Activated T-helper 1 cell treated with Interleukin-2 at 50 U/mL for 16 hours (primary cell): ENCODE measurements around the gene SLC9C2.
A peak's percentile ranks its signal among the peaks of the same experiment; 100 is the strongest.
"Not testable (repeated sequence)": the region's sequence is repeated elsewhere in the genome, so short reads cannot be mapped to it uniquely, and the experiment has no call there.

Experiments
- DNase-seq: peaks from one replicate; pipeline ENCODE4 v3.0.0-alpha.2; 2020; ENCODE audit warnings: low read depth

SLC9C2 gene

GRCh38 chr1:173485401-173485800 lies 117.5 kb downstream of the SLC9C2 start:
- no peak for DNase-seq

GRCh38 chr1:173484276-173484675 lies 118.6 kb downstream of the SLC9C2 start:
- DNase-seq, result no peak

GRCh38 chr1:173482683-173483082 lies 120.2 kb downstream of the SLC9C2 start:
- DNase-seq, result no peak

DNA sequence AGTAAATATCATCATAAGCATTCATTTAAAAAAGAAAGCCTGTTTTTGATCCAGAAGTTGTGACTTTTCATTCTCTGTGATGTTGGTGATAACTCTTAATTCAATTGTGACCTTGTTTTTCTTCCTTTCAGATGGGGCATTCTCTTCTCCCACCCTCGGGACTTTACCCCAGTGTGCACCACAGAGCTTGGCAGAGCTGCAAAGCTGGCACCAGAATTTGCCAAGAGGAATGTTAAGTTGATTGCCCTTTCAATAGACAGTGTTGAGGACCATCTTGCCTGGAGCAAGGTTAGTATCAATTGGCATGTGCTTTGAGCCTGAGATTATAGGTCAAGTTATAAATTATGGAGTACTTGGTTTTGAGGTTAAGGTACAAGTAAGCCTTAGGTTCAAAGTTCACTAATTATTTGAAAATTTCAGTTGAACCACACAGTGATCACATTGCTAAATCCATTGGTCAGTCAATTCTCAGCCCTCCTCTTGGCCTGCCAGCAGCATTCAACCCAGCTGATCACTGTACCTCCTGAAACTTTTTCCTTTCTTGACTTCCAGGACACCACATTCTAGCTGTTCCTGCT lies 121.6 kb downstream of the SLC9C2 start:
- no peak for DNase-seq

GRCh38 chr1:173479649-173480048 lies 123.2 kb downstream of the SLC9C2 start:
- no peak for DNase-seq

- DNase-seq, result no peak
Measured at GRCh38 chr1:173478094-173478674, 124.7 kb downstream of the SLC9C2 start.

DNA sequence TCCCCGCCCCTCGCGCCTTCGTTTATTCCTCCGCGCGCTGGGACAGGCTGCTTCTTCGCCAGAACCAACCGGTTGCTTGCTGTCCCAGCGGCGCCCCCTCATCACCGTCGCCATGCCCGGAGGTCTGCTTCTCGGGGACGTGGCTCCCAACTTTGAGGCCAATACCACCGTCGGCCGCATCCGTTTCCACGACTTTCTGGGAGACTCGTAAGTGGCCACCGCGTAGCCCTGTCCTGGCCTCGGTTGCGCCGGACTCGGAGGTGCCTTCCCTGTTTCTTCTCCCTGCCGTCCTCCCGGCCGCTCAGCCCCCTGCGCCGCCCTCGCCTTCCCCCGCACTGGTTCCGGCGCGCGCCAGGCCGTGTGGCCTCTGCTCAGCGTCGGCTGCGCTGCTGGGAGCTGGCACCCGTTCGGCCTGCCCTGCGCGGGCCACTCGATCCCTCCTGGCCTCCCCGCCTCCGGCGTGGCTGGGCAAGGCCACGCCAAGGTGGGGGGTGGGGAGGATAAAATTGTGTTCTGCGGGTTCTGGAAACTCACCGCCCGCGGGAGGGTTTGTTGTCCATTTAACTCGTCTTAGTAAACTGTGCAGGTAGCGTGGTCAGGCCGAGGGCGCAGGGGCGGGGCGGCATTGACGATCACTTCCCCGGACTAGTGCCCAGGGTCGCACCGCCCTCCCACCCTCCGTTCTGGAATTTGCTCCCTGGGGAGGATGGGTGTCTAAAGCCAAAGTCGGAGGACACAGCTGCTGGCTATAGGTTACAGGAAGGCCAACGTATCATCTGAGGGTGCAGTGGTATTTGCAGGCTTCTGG lies 125.4 kb downstream of the SLC9C2 start, which contains the start of gene PRDX6:
TSS of gene PRDX6 (plus strand) at position 50 of the 808 bp plus-strand sequence. CDS start at position 113, 63 bp downstream.
- DNase-seq, result no peak

DNA sequence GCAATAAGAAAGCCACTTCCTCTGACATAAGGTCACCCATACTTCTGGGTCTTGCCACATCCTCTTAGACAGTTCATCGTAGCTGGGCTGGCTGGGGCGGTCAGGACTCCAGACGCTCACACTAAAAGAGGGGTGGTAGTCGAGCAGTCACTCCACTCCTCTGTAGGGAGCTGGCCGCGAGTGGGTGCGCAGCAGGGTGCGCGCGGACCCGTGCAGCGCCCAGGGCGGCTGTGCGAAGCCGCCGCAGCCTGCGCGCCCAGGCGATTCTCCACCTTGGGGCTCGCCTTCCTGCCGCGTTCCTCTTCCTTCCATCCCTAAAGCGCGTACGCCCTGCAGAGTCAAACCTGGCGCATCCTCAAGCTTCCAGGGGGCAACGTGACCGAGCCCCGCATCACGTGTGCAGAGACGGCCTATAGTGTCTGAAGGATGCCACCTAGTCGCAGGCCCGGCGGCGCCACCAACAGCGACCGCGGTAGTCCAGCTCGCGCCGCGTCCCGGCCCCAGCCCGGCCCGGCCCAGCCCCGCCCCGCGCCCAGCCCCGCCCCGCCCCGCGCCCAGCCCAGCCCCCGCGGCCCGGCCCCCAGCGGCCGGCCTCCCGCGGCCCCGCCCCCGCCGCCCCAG lies 126.1 kb downstream of the SLC9C2 start:
- DNase-seq, result peak; percentile 75

DNA sequence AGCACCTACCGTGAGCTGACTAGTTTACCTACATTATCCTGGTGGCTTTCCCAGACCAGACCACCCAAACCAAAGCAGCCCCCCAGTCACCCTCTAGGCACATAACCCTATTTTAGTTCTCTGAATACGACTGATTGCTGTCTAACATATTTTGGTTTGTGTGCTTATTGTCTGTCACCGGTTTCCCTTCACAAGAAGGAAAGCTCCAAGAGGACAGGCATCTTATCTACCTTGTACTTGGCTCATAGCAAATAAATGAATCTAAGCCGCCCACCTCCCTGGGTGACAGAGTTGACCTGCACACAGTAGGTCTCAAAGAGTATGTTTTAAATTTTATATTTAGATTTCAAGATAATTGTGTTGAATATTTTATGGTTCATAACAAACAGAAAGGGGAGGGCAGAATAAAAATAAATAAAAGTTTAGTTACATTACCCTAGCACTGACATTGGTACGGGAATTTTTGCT lies 126.6 kb downstream of the SLC9C2 start:
- DNase-seq, result no peak

- no peak for DNase-seq
Measured at GRCh38 chr1:173475564-173476196, 127.2 kb downstream of the SLC9C2 start.

DNA sequence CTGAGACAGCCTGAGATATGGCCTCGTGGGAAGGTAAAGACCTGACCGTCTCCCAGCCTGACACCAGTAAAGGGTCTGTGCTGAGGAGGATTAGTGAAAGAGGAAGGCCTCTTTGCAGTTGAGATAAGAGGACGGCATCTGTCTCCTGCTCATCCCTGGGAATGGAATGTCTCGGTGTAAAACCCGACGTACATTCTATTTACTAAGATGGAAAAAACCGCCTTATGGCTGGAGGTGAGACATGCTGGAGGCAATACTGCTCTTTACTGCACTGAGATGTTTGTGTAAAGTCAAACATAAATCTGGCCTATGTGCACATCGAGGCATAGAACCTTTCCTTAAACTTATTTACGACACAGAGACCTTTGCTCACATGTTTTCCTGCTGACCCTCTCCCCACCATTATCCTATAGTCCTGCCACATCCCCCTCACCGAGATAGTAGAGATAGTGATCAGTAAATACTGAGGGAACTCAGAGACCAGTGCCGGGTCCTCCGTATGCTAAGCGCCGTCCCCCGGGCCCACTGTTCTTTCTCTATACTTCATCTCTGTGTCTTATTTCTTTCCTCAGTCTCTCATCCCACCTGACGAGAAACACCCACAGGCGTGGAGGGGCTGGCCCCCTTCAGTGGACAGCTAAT lies 128.0 kb downstream of the SLC9C2 start:
- DNase-seq, result not testable (repeated sequence)

DNA sequence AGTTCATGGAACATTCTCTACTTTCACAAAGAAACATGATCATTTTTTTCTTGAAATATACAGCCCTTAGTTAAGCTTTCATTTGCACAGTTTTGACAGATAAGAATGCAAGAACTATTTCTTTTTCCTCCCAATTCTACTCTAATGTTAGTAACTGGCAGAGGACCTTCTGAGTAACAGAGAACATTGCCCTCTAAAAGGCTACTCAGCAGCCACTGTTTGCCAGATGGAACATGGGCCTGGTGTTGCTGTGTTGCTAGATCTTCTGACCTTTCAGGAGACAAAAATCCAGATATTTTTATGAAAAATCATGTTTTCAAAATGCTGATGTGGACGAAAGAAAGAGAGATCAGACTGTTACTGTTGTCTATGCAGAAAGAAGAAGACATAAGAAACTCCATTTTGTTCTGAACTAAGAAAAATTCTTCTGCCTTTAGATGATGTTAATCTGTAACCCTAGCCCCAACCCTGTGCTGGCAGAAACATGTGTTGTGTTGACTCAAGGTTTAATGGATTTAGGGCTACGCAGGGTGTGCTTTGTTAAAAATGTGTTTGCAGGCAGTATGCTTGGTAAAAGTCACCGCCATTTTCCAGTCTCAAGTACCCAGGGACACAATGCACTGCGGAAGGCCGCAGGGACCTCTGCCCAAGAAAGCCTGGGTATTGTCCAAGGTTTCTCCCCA lies 128.6 kb downstream of the SLC9C2 start:
- no peak for DNase-seq

DNA sequence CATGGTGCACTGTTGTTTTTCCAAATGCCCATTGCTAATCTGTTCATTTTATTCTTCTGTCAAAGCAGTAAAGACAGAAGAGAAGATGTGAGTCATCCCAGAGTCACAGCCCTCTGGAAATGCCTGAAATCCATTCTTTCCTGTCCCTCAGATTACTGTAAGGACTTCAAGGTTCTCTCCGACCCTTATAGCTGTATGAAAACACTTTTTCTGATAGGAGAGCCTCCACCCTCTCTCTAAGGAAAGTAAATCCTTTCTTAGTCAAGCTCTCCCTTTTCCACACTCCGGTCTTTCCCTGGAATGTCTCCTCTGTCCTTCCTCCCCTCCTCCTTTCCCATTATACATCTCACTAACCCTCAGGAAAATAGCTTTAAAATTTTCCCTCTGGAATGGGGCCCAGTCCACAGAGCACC lies 129.3 kb downstream of the SLC9C2 start:
- no peak for DNase-seq

GRCh38 chr1:173470608-173471007 lies 132.3 kb downstream of the SLC9C2 start:
- no peak for DNase-seq

GRCh38 chr1:173469656-173470055 lies 133.2 kb downstream of the SLC9C2 start:
- no peak for DNase-seq

- DNase-seq, result no peak
Measured at GRCh38 chr1:173467426-173467825, 135.4 kb downstream of the SLC9C2 start.

DNA sequence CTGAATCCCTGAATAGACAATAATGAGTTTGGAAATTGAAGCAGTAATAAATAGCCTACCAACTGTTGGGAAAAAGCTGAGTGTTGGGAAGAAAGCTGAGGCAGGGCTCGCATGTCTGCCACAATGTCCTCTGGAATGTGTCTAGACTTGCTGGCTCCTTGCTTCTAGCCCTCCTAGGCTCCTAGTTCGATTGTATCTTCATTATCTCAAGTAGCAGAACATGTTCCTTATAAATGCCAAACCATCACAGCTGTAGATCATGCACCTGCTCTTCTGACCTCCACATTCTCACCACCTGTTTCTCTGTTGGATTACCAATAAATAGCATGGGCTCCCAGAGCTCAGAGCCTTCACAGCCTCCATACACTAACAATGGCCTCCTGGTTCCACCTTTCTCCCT lies 138.7 kb downstream of the SLC9C2 start:
- DNase-seq, result not testable (repeated sequence)

DNA sequence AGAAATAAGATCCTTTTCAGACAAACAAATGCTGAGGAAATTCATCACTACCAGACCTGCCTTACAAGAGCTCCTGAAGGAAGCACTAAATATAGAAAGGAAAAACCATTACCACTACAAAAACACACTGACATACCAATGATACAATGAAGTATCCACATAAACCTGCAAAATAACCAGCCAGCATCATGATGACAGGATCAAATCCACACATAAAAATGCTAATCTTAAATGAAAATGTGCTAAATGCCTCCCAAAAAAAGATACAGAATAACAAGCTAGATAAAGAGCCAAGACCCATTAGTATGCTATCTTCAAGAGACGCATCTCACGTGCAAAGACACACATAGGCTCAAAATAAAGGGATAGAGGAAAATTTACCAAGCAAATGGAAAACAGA lies 140.2 kb downstream of the SLC9C2 start:
- DNase-seq, result not testable (repeated sequence)

DNA sequence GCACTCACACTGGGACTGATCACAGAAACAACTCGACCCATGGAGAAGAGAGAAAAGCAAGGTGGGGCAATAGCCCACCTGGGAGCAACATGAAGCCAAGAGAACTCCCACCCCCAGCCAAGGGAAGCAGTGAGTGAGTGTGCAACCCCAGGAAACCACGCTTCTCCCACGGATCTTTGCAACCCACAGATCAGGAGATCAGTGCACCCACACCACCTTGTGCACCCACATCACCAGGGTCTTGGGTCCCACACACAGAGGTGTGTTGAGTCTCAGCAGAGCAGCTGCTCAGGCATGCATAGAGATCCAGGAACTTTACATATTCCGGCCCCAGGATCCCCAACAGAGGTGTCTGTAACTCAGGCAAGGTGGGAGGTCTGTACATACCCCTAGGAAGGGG lies 143.0 kb downstream of the SLC9C2 start:
- no peak for DNase-seq

- no peak for DNase-seq
Measured at GRCh38 chr1:173454966-173455524, 147.8 kb downstream of the SLC9C2 start.

- DNase-seq, result no peak
Measured at GRCh38 chr1:173453982-173454381, 148.9 kb downstream of the SLC9C2 start.
